ENCODE data around the gene ZNF483.
"Not testable (repeated sequence)": the region's sequence is repeated elsewhere in the genome, so short reads cannot be mapped to it uniquely, and the experiment has no call there.

- not testable (repeated sequence) for TF ChIP-seq CTCF (IDR thresholded peaks at IDR 0.05); REST (IDR thresholded peaks at IDR 0.05; ENCODE audit: insufficient read depth in 1 of 2, low read depth in 2 of 2, low read length in 1 of 2); TCF7L2 (IDR thresholded peaks at IDR 0.05; ENCODE audit: low read depth, low read length)
Observed at GRCh38 chr9:111568127-111568526, 43.1 kb downstream of the ZNF483 start.
